A673 (cell line): ENCODE results near the gene BNIPL. TPM values are rescaled to one million over a fixed set of nuclear protein-coding genes. Genes with fewer than 3 reads are reported as not detected.

Experiments
- Bru-seq: library from RNA; stranded (reverse); fragments of 400-500 nt; gene quantifications from one replicate; lab custom pipeline; 2021; lab: Mats Ljungman, UMichigan
- BruChase-seq, 2 experiments: library from RNA; stranded (reverse); fragments of 400-500 nt; gene quantifications; one replicate each; lab custom pipeline; 2021; lab: Mats Ljungman, UMichigan
- BruUV-seq: library from RNA; stranded (reverse); fragments of 400-500 nt; replicated peaks from 2 replicates; lab custom pipeline; 2021; lab: Mats Ljungman, UMichigan
- CTCF ChIA-PET: fragments of 300-600 bp; sonication (Branson Sonifier 250); formaldehyde crosslinking; loops from one replicate; lab custom pipeline; 2022; ENCODE audit warnings: antibody characterized with exemption; lab: Charles Lee
- POLR2A ChIA-PET: fragments of 300-600 bp; sonication (Branson Sonifier 250); formaldehyde crosslinking; loops from one replicate; lab custom pipeline; 2022; ENCODE audit warnings: antibody characterized with exemption; ENCODE audit not compliant: low non-redundant PET; lab: Charles Lee
- DNase-seq: peaks from one replicate; pipeline ENCODE4 v3.0.0-alpha.2; 2015; ENCODE audit warnings: low spot score
- H3K27ac ChIP-seq: fragments of 200-600 bp; sonication (generic); 2 replicates; pipeline ENCODE4 v1.5.1; 2016; ENCODE audit warnings: mixed run types, low read depth, mild to moderate bottlenecking, mixed read lengths, antibody characterized with exemption, low read length; ENCODE audit not compliant: poor library complexity, severe bottlenecking
- H3K27me3 ChIP-seq: fragments of 200-600 bp; sonication (generic); replicated peaks from 2 replicates; pipeline ENCODE4 v1.6.1; 2017; ENCODE audit warnings: mixed run types, low read depth, mild to moderate bottlenecking, mixed read lengths, antibody characterized with exemption, low read length; ENCODE audit not compliant: insufficient read depth, poor library complexity
- H3K36me3 ChIP-seq: fragments of 200-600 bp; sonication (generic); 2 replicates; pipeline ENCODE4 v1.6.1; 2016; ENCODE audit warnings: mixed run types, mild to moderate bottlenecking, mixed read lengths, antibody characterized with exemption, low read length; ENCODE audit not compliant: insufficient read depth, poor library complexity, severe bottlenecking
- H3K4me1 ChIP-seq: fragments of 200-600 bp; sonication (generic); 2 replicates; pipeline ENCODE4 v1.6.1; 2017; ENCODE audit warnings: mixed run types, mild to moderate bottlenecking, mixed read lengths, antibody characterized with exemption, low read length; ENCODE audit not compliant: insufficient read depth, poor library complexity, severe bottlenecking
- H3K4me3 ChIP-seq: fragments of 200-600 bp; sonication (generic); 2 replicates; pipeline ENCODE4 v1.5.1; 2016; ENCODE audit warnings: low read depth, mixed run types, mild to moderate bottlenecking, mixed read lengths, low read length; ENCODE audit not compliant: poor library complexity, severe bottlenecking
- H3K9me3 ChIP-seq: fragments of 200-600 bp; sonication (generic); 2 replicates; pipeline ENCODE4 v1.6.1; 2016; ENCODE audit warnings: mixed run types, low read depth, mild to moderate bottlenecking, mixed read lengths, antibody characterized with exemption, low read length; ENCODE audit not compliant: poor library complexity, severe bottlenecking
- EZH2 ChIP-seq: fragments of 200-600 bp; sonication (generic); IDR thresholded peaks from 2 replicates; pipeline ENCODE4 v1.6.1; 2017; ENCODE audit warnings: borderline replicate concordance, low read depth, mild to moderate bottlenecking, mixed read lengths, antibody characterized with exemption, low read length; ENCODE audit not compliant: poor library complexity, severe bottlenecking
- intact Hi-C: fragments of 100-400 bp; cut with micrococcal nuclease; formaldehyde crosslinking; loops from one replicate; pipeline ENCODE4 v1.10.0; 2022; ENCODE audit not compliant: unreplicated experiment
- long read RNA-seq: library from polyadenylated mRNA; stranded (forward); transcript quantifications from one replicate; pipeline ENCODE4 v2.0.0, GENCODE V29; 2022
- total RNA-seq: library from RNA; stranded (reverse); gene quantifications from 2 replicates; pipeline ENCODE4 v1.2.3, GENCODE V29; 2021
- TF ChIP-seq, protein P1 (sequence below): fragments of 300-800, 200-600 bp; sonication (generic); conservative IDR thresholded peaks from 2 replicates; pipeline ENCODE4 v1.5.1; 2017; ENCODE audit warnings: low read depth, mild to moderate bottlenecking, antibody characterized with exemption, low read length, moderate library complexity, mixed read lengths

The BNIPL gene, protein sequence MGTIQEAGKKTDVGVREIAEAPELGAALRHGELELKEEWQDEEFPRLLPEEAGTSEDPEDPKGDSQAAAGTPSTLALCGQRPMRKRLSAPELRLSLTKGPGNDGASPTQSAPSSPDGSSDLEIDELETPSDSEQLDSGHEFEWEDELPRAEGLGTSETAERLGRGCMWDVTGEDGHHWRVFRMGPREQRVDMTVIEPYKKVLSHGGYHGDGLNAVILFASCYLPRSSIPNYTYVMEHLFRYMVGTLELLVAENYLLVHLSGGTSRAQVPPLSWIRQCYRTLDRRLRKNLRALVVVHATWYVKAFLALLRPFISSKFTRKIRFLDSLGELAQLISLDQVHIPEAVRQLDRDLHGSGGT
- 1.5 and 3.5 TPM in 2 replicates for total RNA-seq
- Bru-seq, nascent RNA = percentile 41 among the genes with signal in this experiment
- BruChase-seq, experiment 1, labeled RNA remaining after a 2-hour chase = percentile 50 among the genes with signal in this experiment
- BruChase-seq, experiment 2, labeled RNA remaining after a 6-hour chase = percentile 55 among the genes with signal in this experiment
- long read RNA-seq, partial matches to known transcripts = 0 of 2 reads
- long read RNA-seq, other reads (novel, unspliced or antisense) = 2 of 2 reads

DNA sequence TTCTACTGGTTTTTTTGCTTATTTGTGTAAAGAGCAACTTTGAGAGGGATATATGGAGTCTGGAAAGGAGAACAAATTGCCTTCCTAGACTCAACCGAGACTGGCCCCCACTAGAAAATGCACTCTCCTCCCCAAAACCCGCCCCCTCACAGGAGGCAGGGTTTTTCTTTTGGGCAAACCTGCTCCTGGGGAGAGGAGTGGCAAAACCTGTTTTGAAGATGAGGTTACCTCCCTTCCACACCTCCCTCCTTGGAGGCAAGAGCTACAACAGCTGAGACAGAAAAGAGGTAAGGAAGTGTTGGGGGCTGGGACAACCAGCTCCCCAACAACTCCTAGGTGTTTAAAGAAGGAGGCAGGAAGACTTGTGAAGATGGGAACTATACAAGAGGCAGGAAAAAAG, at the start of gene BNIPL:
BNIPL (plus strand) TSS at position 231 of the 400 bp plus-strand sequence; CDS start at position 371, 140 bp downstream.
- DNase-seq = no peak
- Histone ChIP-seq H3K4me3 (no peak within 1 kb of the TSS), H3K27me3 (no peaks in the 10 kb centered on the region), H3K9me3 (no peaks in the 10 kb centered on the region), H3K36me3 (peaks cover 11% of the 10 kb centered on the region), H3K4me1 (no peaks in the 10 kb centered on the region), H3K27ac (no peak within 1 kb of the TSS)
- intact Hi-C loops = no loop called here
- no TSS peak for BruUV-seq
- ChIA-PET POLR2A (no interaction called here), CTCF (no interaction called here)
- TF ChIP-seq, protein P1, sequence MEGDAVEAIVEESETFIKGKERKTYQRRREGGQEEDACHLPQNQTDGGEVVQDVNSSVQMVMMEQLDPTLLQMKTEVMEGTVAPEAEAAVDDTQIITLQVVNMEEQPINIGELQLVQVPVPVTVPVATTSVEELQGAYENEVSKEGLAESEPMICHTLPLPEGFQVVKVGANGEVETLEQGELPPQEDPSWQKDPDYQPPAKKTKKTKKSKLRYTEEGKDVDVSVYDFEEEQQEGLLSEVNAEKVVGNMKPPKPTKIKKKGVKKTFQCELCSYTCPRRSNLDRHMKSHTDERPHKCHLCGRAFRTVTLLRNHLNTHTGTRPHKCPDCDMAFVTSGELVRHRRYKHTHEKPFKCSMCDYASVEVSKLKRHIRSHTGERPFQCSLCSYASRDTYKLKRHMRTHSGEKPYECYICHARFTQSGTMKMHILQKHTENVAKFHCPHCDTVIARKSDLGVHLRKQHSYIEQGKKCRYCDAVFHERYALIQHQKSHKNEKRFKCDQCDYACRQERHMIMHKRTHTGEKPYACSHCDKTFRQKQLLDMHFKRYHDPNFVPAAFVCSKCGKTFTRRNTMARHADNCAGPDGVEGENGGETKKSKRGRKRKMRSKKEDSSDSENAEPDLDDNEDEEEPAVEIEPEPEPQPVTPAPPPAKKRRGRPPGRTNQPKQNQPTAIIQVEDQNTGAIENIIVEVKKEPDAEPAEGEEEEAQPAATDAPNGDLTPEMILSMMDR = no peak
- TF ChIP-seq EZH2 = no peak

DNA sequence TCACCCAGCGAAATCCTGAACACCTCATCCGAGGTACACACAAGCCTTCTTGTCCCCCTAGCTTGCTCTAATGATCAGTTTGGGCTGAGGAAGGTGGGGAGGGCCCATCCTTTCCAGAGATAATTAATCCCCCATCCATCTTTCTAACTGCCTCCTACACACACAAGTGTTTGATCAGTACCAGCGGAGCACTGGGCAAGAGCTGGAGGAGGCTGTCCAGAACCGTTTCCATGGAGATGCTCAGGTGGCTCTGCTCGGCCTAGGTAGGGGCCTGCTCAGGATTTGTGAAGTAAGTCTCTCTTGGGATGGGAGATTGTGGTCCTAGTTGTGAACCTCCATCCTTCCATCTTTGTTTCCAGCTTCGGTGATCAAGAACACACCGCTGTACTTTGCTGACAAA, 48.5 kb upstream of the BNIPL start:
- BruUV-seq = no TSS peak
- DNase-seq = no peak

DNA sequence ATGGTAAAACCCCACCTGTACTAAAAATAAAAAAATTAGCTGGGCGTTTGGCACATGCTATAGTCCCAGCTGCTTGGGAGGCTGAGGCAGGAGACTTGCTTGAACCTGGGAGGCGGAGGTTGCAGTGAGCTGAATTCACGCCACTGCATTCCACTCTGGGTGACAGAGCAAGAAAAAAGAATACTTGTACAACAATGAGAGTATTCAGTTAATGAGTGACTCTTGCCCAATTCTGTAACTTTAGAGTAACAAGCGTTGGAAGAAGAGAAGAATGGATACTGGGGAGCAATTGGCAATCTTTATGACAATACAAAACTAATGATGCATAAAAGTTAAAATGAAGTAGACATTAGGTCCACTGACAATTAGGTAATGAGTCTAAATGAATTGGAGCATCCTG, 43.8 kb upstream of the BNIPL start:
- no peak overlapping the region for H3K4me3 ChIP-seq
- TF ChIP-seq, protein P1 = no peak
- no peak for TF ChIP-seq EZH2
- no peaks in the 10 kb centered on the region for H3K9me3 ChIP-seq
- POLR2A ChIA-PET = no interaction called here
- no peak for DNase-seq
- no peak overlapping the region for H3K27ac ChIP-seq
- no peaks in the 10 kb centered on the region for H3K27me3 ChIP-seq
- peaks cover 2% of the 10 kb centered on the region for H3K36me3 ChIP-seq
- H3K4me1 ChIP-seq = no peaks in the 10 kb centered on the region
- no TSS peak for BruUV-seq
- intact Hi-C loops = loop anchor here (10.0 kb wide), 1 partner anchor 518 kb away; no protein-coding TSS in a partner anchor
- CTCF ChIA-PET = no interaction called here

More for the DNA sequence above, 48.5 kb upstream of the BNIPL start:
- no peaks in the 10 kb centered on the region for H3K4me1 ChIP-seq
- H3K27ac ChIP-seq = no peak overlapping the region
- H3K4me3 ChIP-seq = no peak overlapping the region
- no peaks in the 10 kb centered on the region for H3K27me3 ChIP-seq
- ChIA-PET POLR2A (no interaction called here), CTCF (no interaction called here)
- intact Hi-C loops = no loop called here
- TF ChIP-seq, protein P1 = no peak
- no peak for TF ChIP-seq EZH2
- H3K9me3 ChIP-seq = no peaks in the 10 kb centered on the region
- H3K36me3 ChIP-seq = no peaks in the 10 kb centered on the region
